B cell (primary cell): ENCODE data around the gene BET1L. TPM values are rescaled to one million over a fixed set of nuclear protein-coding genes. Genes with fewer than 3 reads are reported as not detected.

Experiments used
- ATAC-seq: fragments of 200-7000 bp; cut with Tn5 transposase; one replicate; pipeline ENCODE4 v1.10.0; 2021; ENCODE audit warnings: low read depth, mild to moderate bottlenecking, moderate number of reproducible peaks, moderate library complexity
- CTCF ChIA-PET: fragments of 350-600 bp; sonication (Branson Sonifier 250); formaldehyde crosslinking; loops from one replicate; lab custom pipeline; 2021; ENCODE audit warnings: antibody characterized with exemption, inconsistent platforms; lab: Charles Lee
- POLR2A ChIA-PET: fragments of 350-600 bp; sonication (Branson Sonifier 250); formaldehyde crosslinking; loops from one replicate; lab custom pipeline; 2021; ENCODE audit warnings: antibody characterized with exemption; lab: Charles Lee
- DNase-seq: peaks from one replicate; pipeline ENCODE4 v3.0.0; 2013
- H2AFZ ChIP-seq: 2 replicates; pipeline ENCODE4 v1.6.1; 2012; ENCODE audit warnings: mild to moderate bottlenecking, low read depth, low read length; ENCODE audit not compliant: insufficient read depth, poor library complexity, severe bottlenecking
- H3K27ac ChIP-seq, 2 donors: 1 replicate in 1 of 2; 2 replicates in 1 of 2; pipeline ENCODE4 v1.5.1; 2012 to 2013; ENCODE audit warnings: low read length in 2 of 2, mild to moderate bottlenecking in 2 of 2, moderate library complexity in 1 of 2
- H3K27me3 ChIP-seq, 4 experiments: fragments of 200-600 bp in 1 of 4; sonication (generic) in 1 of 4; replicated peaks in 1 of 4; 1 replicate in 2 of 4; 2 replicates in 2 of 4; pipeline versions ENCODE4 v1.6.1 to v1.7.0; 2013 to 2016; ENCODE audit warnings: low read length in 3 of 4, mild to moderate bottlenecking in 2 of 4, mixed read lengths in 1 of 4, moderate library complexity in 1 of 4; ENCODE audit not compliant: insufficient read depth in 4 of 4, control insufficient read depth in 3 of 4; ENCODE audit errors: control extremely low read depth in 1 of 4
- H3K36me3 ChIP-seq, 2 experiments: replicated peaks in 1 of 2; 1 replicate in 1 of 2; 2 replicates in 1 of 2; pipeline versions ENCODE4 v1.6.1 to v1.7.1; 2013; ENCODE audit warnings: low read length in 1 of 2; ENCODE audit not compliant: insufficient read depth in 2 of 2, control insufficient read depth in 1 of 2; ENCODE audit errors: control extremely low read depth in 1 of 2, extremely low read depth in 1 of 2
- H3K4me1 ChIP-seq, 2 donors: fragments of 200-600 bp in 1 of 2; sonication (generic) in 1 of 2; 1 replicate in 1 of 2; 2 replicates in 1 of 2; pipeline versions ENCODE4 v1.5.1 to v1.6.1; 2013 to 2017; ENCODE audit warnings: low read length in 2 of 2; ENCODE audit not compliant: control insufficient read depth in 2 of 2, insufficient read depth in 2 of 2
- H3K4me2 ChIP-seq: replicated peaks from 2 replicates; pipeline ENCODE3; 2012; ENCODE audit warnings: mild to moderate bottlenecking, low read depth, low read length; ENCODE audit not compliant: poor library complexity, severe bottlenecking
- H3K4me3 ChIP-seq, 5 experiments: fragments of 200-600 bp in 1 of 5; sonication (generic) in 1 of 5; 1 replicate in 3 of 5; 2 replicates in 2 of 5; pipeline versions ENCODE4 v1.5.1 to v1.7.0; 2011 to 2016; ENCODE audit warnings: low read length in 4 of 5, mild to moderate bottlenecking in 4 of 5, low read depth in 2 of 5, control low read depth in 1 of 5, moderate library complexity in 1 of 5; ENCODE audit not compliant: insufficient read depth in 1 of 5; ENCODE audit errors: control extremely low read depth in 1 of 5, extremely low read depth in 1 of 5
- H3K79me2 ChIP-seq: fragments of 200-600 bp; sonication (generic); one replicate; pipeline ENCODE4 v1.6.0; 2016; ENCODE audit warnings: low read length; ENCODE audit not compliant: control insufficient read depth, insufficient read depth
- H3K9ac ChIP-seq: fragments of 200-600 bp; sonication (generic); 2 replicates; pipeline ENCODE4 v1.6.1; 2017; ENCODE audit warnings: mild to moderate bottlenecking, low read length, moderate library complexity
- H3K9me3 ChIP-seq, 3 donors: one replicate each; pipeline versions ENCODE4 v1.6.1 to v1.7.1; 2013; ENCODE audit warnings: low read length in 2 of 3; ENCODE audit not compliant: control insufficient read depth in 2 of 3, insufficient read depth in 1 of 3; ENCODE audit errors: control extremely low read depth in 1 of 3
- H4K20me1 ChIP-seq: 2 replicates; pipeline ENCODE4 v1.6.0; 2012; ENCODE audit warnings: mild to moderate bottlenecking, low read length; ENCODE audit not compliant: insufficient read depth, control insufficient read depth, poor library complexity, severe bottlenecking
- H3K27ac Mint-ChIP-seq: one replicate; pipeline ENCODE4 v1.8.0; 2021; ENCODE audit warnings: mixed read lengths
- H3K27me3 Mint-ChIP-seq: one replicate; pipeline ENCODE4 v1.8.0; 2021; ENCODE audit warnings: mixed read lengths
- H3K4me1 Mint-ChIP-seq: one replicate; pipeline ENCODE4 v1.8.0; 2021; ENCODE audit warnings: mixed read lengths
- H3K4me3 Mint-ChIP-seq: one replicate; pipeline ENCODE4 v1.8.0; 2021; ENCODE audit warnings: mixed read lengths
- H3K9me3 Mint-ChIP-seq: one replicate; pipeline ENCODE4 v1.8.0; 2022; ENCODE audit warnings: mixed read lengths; ENCODE audit not compliant: insufficient read depth
- CTCF ChIP-seq: fragments of 200-600 bp; IDR thresholded peaks from one replicate; pipeline ENCODE4 v1.8.0; 2022; ENCODE audit warnings: antibody characterized with exemption, mild to moderate bottlenecking
- EZH2 ChIP-seq: IDR thresholded peaks from 2 replicates; pipeline ENCODE4 v1.6.1; 2012; ENCODE audit warnings: borderline replicate concordance, low read depth, mild to moderate bottlenecking, moderate library complexity, low read length; ENCODE audit not compliant: insufficient read depth, poor library complexity, severe bottlenecking
- WGBS: methylation state at CpG from one replicate; pipeline ENCODE4 v1.1.5; 2013; ENCODE audit warnings: missing lambda C conversion rate; ENCODE audit not compliant: insufficient coverage; 5-methylcytosine and 5-hydroxymethylcytosine counted together
- intact Hi-C: fragments of 100-400 bp; cut with micrococcal nuclease; formaldehyde crosslinking; loops from one replicate; pipeline ENCODE4 v1.10.0; 2022
- polyA plus RNA-seq: library from polyadenylated mRNA; depleted of rRNA; stranded (reverse); fragments of >200 nt; gene quantifications from 2 replicates; pipeline ENCODE4 v1.2.3, GENCODE V29; 2012
- total RNA-seq, 2 donors: library from RNA; stranded (reverse); fragments of 120-200 nt in 1 of 2; gene quantifications; 1 replicate in 1 of 2; 2 replicates in 1 of 2; pipeline versions ENCODE4 v1.2.3 to v1.2.4, GENCODE V29; 2013 to 2022

Gene BET1L
- total and polyA plus RNA-seq, 2 donors (not counting 1 experiment from before 2014, with no cell fraction given), result 49.3 to 69.1 TPM

DNA sequence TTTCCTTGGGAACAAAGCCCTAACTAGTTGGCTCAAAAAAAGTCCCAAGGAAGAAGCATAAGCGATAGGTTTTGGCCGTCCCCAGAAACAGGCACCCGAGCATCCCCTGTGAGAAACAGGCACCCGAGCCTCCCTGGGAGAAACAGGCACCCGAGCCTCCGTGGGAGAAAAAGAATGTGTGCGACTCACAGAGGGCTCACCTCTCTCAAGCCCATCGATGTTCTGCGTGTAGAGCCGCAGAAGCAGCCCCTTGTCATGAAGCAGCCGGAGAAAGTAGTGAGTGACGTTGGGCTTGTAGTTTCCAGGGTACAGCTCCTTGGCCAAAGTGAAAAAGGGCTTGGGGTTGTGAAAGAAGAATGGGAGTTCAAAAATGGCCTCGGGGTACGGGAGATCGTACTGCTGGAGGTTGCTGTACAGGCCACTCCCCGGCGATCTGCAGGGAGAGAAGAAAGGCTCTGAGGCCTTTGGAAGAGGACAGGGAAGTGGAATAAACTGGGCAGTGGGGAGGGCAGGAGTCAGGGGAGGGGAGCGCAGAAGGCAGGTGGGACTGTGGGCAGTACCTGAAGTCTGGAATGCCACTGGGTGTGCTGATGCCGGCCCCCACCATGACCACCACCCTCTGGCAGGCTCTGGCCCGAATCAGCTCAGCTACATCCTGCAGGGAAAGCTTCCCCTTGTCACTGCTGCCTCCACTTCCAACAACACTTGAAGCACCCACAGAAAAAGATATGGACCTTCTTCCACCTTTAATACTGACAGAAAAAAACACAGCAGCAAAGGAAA lies 25.8 kb upstream of the BET1L start:
- 96% methylated on average over 20 of the region's 20 CpGs for WGBS
- Histone ChIP-seq H3K27me3 (no peaks in the 10 kb centered on the region), H3K27ac (no peak overlapping the region), H3K4me3 (no peak overlapping the region), H3K4me2 (no peak overlapping the region), H3K9me3 (no peaks in the 10 kb centered on the region), H3K4me1 (peaks cover 15 to 17% of the 10 kb centered on the region in 2 donors), H3K36me3 (peaks cover 0 to 12% of the 10 kb centered on the region in 2 experiments), H2AFZ (no peak overlapping the region), H4K20me1 (peaks cover 8% of the 10 kb centered on the region), H3K9ac (no peak overlapping the region), H3K79me2 (peaks cover 25% of the 10 kb centered on the region)
- intact Hi-C loops, result no loop called here
- DNase-seq (no peak), ATAC-seq (no peak)
- ChIA-PET POLR2A (interaction anchor here (1.3 kb wide), 1 partner anchor 26 kb away, joined by 3 read pairs; the partner anchor contains the start of gene BET1L), CTCF (no interaction called here)
- no peak overlapping the region for H3K27ac Mint-ChIP-seq
- peaks cover 22% of the 10 kb centered on the region for H3K4me1 Mint-ChIP-seq
- no peaks in the 10 kb centered on the region for H3K9me3 Mint-ChIP-seq
- no peaks in the 10 kb centered on the region for H3K27me3 Mint-ChIP-seq
- no peak overlapping the region for H3K4me3 Mint-ChIP-seq
- TF ChIP-seq EZH2 (no peak), CTCF (no peak)

GRCh38 chr11:230431-230830 lies 23.2 kb upstream of the BET1L start:
- ATAC-seq (no peak), DNase-seq (no peak)
- H3K79me2 ChIP-seq, result peaks cover 24% of the 10 kb centered on the region
- H3K4me2 ChIP-seq, result no peak overlapping the region
- no peaks in the 10 kb centered on the region for H3K9me3 ChIP-seq
- H3K4me1 Mint-ChIP-seq, result peaks cover 13% of the 10 kb centered on the region
- H3K27ac ChIP-seq, result no peak overlapping the region
- no peaks in the 10 kb centered on the region for H3K27me3 Mint-ChIP-seq
- CTCF ChIA-PET, result interaction anchor here (2.2 kb wide), 1 partner anchor 20 kb away, joined by 8 read pairs; no protein-coding TSS in a partner anchor
- POLR2A ChIA-PET, result interaction anchor here (1.6 kb wide), 1 partner anchor 23 kb away, joined by 4 read pairs; the partner anchor contains the start of genes BET1L and RIC8A
- no peak overlapping the region for H3K4me3 Mint-ChIP-seq
- peaks cover 4% of the 10 kb centered on the region in 2 donors for H3K4me1 ChIP-seq
- H3K36me3 ChIP-seq, result peaks cover 0 to 14% of the 10 kb centered on the region in 2 experiments
- no peaks in the 10 kb centered on the region for H3K27me3 ChIP-seq
- intact Hi-C loops, result no loop called here
- H4K20me1 ChIP-seq, result no peaks in the 10 kb centered on the region
- H2AFZ ChIP-seq, result no peak overlapping the region
- no peaks in the 10 kb centered on the region for H3K9me3 Mint-ChIP-seq
- H3K27ac Mint-ChIP-seq, result no peak overlapping the region
- no peak for TF ChIP-seq CTCF
- no peak for TF ChIP-seq EZH2
- no peak overlapping the region for H3K4me3 ChIP-seq
- H3K9ac ChIP-seq, result no peak overlapping the region
- WGBS, result over 99% methylated on average over 9 of the region's 10 CpGs
